ENCODE measurements around the gene TMIGD2.

Gene TMIGD2

GRCh38 chr19:4313847-4314490 lies 11.8 kb upstream of the TMIGD2 start:
- H3K27me3 Mint-ChIP-seq = no peaks in the 10 kb centered on the region
- H3K36me3 Mint-ChIP-seq (ENCODE audit: low read depth) = no peaks in the 10 kb centered on the region
- H3K9me3 Mint-ChIP-seq = peaks cover 3% of the 10 kb centered on the region
- no peak overlapping the region for H3K27ac Mint-ChIP-seq
- H3K4me1 Mint-ChIP-seq (ENCODE audit: low read depth) = no peaks in the 10 kb centered on the region
- H3K4me3 Mint-ChIP-seq = no peak overlapping the region

- H3K27ac Mint-ChIP-seq = no peak overlapping the region
- no peaks in the 10 kb centered on the region for H3K4me1 Mint-ChIP-seq (ENCODE audit: low read depth)
- H3K36me3 Mint-ChIP-seq (ENCODE audit: low read depth) = no peaks in the 10 kb centered on the region
- no peaks in the 10 kb centered on the region for H3K27me3 Mint-ChIP-seq
- no peaks in the 10 kb centered on the region for H3K9me3 Mint-ChIP-seq
- no peak overlapping the region for H3K4me3 Mint-ChIP-seq
These were observed 8.3 kb upstream of the TMIGD2 start for GRCh38 chr19:4310247-4311121.

- Mint-ChIP-seq H3K36me3 (ENCODE audit: low read depth) (no peaks in the 10 kb centered on the region), H3K27me3 (no peaks in the 10 kb centered on the region), H3K4me3 (peak overlapping the region; percentile 58), H3K4me1 (ENCODE audit: low read depth) (peaks cover 26% of the 10 kb centered on the region), H3K9me3 (no peaks in the 10 kb centered on the region), H3K27ac (peak overlapping the region; percentile 36)
These were observed 3.5 kb upstream of the TMIGD2 start for GRCh38 chr19:4305659-4306058.

GRCh38 chr19:4305257-4305612 lies 3.0 kb upstream of the TMIGD2 start:
- H3K4me1 Mint-ChIP-seq (ENCODE audit: low read depth) = peaks cover 26% of the 10 kb centered on the region
- H3K27ac Mint-ChIP-seq = peak overlapping the region; percentile 36

GRCh38 chr19:4304538-4305256 lies 2.5 kb upstream of the TMIGD2 start, which contains the start of gene FSD1:
FSD1 (plus strand) TSS chr19:4304598; CDS start chr19:4304747, 149 bp downstream.
- no peaks in the 10 kb centered on the region for H3K9me3 Mint-ChIP-seq
- peak within 1 kb of the TSS; percentile 40 for H3K27ac Mint-ChIP-seq
- peaks cover 26% of the 10 kb centered on the region for H3K4me1 Mint-ChIP-seq (ENCODE audit: low read depth)
- H3K4me3 Mint-ChIP-seq = peak within 1 kb of the TSS; percentile 72
- no peaks in the 10 kb centered on the region for H3K36me3 Mint-ChIP-seq (ENCODE audit: low read depth)
- H3K27me3 Mint-ChIP-seq = no peaks in the 10 kb centered on the region

More at GRCh38 chr19:4305257-4305612, 3.0 kb upstream of the TMIGD2 start:
- Mint-ChIP-seq H3K9me3 (no peaks in the 10 kb centered on the region), H3K4me3 (peak overlapping the region; percentile 58), H3K36me3 (ENCODE audit: low read depth) (no peaks in the 10 kb centered on the region), H3K27me3 (no peaks in the 10 kb centered on the region)

GRCh38 chr19:4303819-4304537 lies 1.8 kb upstream of the TMIGD2 start:
- H3K9me3 Mint-ChIP-seq = no peaks in the 10 kb centered on the region
- H3K36me3 Mint-ChIP-seq (ENCODE audit: low read depth) = no peaks in the 10 kb centered on the region
- no peaks in the 10 kb centered on the region for H3K27me3 Mint-ChIP-seq
- peak overlapping the region; percentile 40 for H3K27ac Mint-ChIP-seq
- H3K4me1 Mint-ChIP-seq (ENCODE audit: low read depth) = peaks cover 26% of the 10 kb centered on the region
- peak overlapping the region; percentile 72 for H3K4me3 Mint-ChIP-seq

GRCh38 chr19:4301590-4302242 lies 473 bp downstream of the TMIGD2 start:
- Mint-ChIP-seq H3K27ac (peak overlapping the region; percentile 74), H3K27me3 (no peaks in the 10 kb centered on the region), H3K4me1 (ENCODE audit: low read depth) (peaks cover 30% of the 10 kb centered on the region), H3K9me3 (no peaks in the 10 kb centered on the region), H3K36me3 (ENCODE audit: low read depth) (no peaks in the 10 kb centered on the region), H3K4me3 (peak overlapping the region; percentile 72)

GRCh38 chr19:4300589-4300988 lies 1.6 kb downstream of the TMIGD2 start:
- peaks cover 30% of the 10 kb centered on the region for H3K4me1 Mint-ChIP-seq (ENCODE audit: low read depth)
- no peak overlapping the region for H3K4me3 Mint-ChIP-seq
- H3K27me3 Mint-ChIP-seq = no peaks in the 10 kb centered on the region
- H3K9me3 Mint-ChIP-seq = no peaks in the 10 kb centered on the region
- H3K36me3 Mint-ChIP-seq (ENCODE audit: low read depth) = no peaks in the 10 kb centered on the region
- no peak overlapping the region for H3K27ac Mint-ChIP-seq

- Mint-ChIP-seq H3K27ac (peak overlapping the region; percentile 74), H3K4me3 (no peak overlapping the region), H3K4me1 (ENCODE audit: low read depth) (peaks cover 26% of the 10 kb centered on the region), H3K36me3 (ENCODE audit: low read depth) (no peaks in the 10 kb centered on the region), H3K9me3 (no peaks in the 10 kb centered on the region), H3K27me3 (no peaks in the 10 kb centered on the region)
These were observed 3.2 kb downstream of the TMIGD2 start for GRCh38 chr19:4298810-4299550.

GRCh38 chr19:4297901-4298809 lies 4.0 kb downstream of the TMIGD2 start:
- H3K4me3 Mint-ChIP-seq = no peak overlapping the region

GRCh38 chr19:4295972-4296771 lies 6.0 kb downstream of the TMIGD2 start:
- no peaks in the 10 kb centered on the region for H3K27me3 Mint-ChIP-seq
- peaks cover 4% of the 10 kb centered on the region for H3K4me1 Mint-ChIP-seq (ENCODE audit: low read depth)
- H3K9me3 Mint-ChIP-seq = no peaks in the 10 kb centered on the region
- no peak overlapping the region for H3K4me3 Mint-ChIP-seq
- no peak overlapping the region for H3K27ac Mint-ChIP-seq
- no peaks in the 10 kb centered on the region for H3K36me3 Mint-ChIP-seq (ENCODE audit: low read depth)

More at GRCh38 chr19:4297901-4298809, 4.0 kb downstream of the TMIGD2 start:
- H3K27me3 Mint-ChIP-seq = no peaks in the 10 kb centered on the region
- H3K9me3 Mint-ChIP-seq = no peaks in the 10 kb centered on the region
- peaks cover 21% of the 10 kb centered on the region for H3K4me1 Mint-ChIP-seq (ENCODE audit: low read depth)
- H3K27ac Mint-ChIP-seq = peak overlapping the region; percentile 74
- no peaks in the 10 kb centered on the region for H3K36me3 Mint-ChIP-seq (ENCODE audit: low read depth)

- H3K4me1 Mint-ChIP-seq (ENCODE audit: low read depth) = peaks cover 4% of the 10 kb centered on the region
- H3K9me3 Mint-ChIP-seq = no peaks in the 10 kb centered on the region
These were observed 7.8 kb downstream of the TMIGD2 start for GRCh38 chr19:4294389-4294788.

More at GRCh38 chr19:4294389-4294788, 7.8 kb downstream of the TMIGD2 start:
- Mint-ChIP-seq H3K27me3 (no peaks in the 10 kb centered on the region), H3K36me3 (ENCODE audit: low read depth) (no peaks in the 10 kb centered on the region), H3K4me3 (no peak overlapping the region), H3K27ac (no peak overlapping the region)

Measured in stimulated activated naive CD8-positive, alpha-beta T cell treated with anti-CD3 and anti-CD28 coated beads, Interleukin-15, Interleukin-2, amounts not matched to agents 100 ng/mL and 50 ng/mL, for 24 hours (primary cell).